HG03457 (cell line): Measurements from ENCODE around the gene KRT6A.

Experiments used
- ATAC-seq: cut with Tn5 transposase; IDR thresholded peaks from one replicate; pipeline ENCODE4 v1.9.1; 2021; ENCODE audit warnings: moderate number of reproducible peaks; ENCODE audit not compliant: unreplicated experiment

Gene KRT6A

DNA sequence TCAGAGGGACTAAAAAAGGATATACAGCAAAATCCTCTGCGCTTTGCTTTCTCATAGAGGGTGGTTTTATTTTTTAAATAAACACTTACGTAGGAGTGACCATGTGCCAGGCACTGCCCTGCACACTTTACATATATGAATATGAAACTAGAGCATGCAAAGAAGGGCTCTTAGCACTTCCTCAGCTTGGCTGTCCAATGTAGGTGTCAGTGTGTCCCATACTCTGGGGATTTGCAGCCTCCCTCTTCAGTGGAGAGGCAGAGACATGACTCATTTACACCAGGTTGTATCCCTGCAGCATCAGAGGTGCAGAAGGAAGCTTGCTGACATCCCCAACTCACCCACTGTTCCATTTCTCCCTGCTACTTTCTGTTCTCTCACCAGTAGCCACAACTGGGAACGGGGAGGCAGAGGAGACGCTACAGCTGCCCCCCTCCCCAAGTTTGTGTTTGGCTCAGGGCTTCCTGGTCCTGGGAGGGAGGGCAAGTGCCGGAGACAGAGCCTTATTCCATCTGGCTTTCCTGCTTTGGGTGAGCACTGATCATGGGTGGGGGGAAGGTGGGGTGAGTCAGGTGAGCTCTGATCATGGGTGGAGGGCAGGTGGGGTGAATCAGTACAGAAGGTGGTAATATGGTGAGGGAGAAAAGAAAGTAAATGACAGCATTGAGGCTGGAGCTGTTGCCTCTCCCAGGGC, 32.0 kb upstream of the KRT6A start:
- no peak for ATAC-seq

DNA sequence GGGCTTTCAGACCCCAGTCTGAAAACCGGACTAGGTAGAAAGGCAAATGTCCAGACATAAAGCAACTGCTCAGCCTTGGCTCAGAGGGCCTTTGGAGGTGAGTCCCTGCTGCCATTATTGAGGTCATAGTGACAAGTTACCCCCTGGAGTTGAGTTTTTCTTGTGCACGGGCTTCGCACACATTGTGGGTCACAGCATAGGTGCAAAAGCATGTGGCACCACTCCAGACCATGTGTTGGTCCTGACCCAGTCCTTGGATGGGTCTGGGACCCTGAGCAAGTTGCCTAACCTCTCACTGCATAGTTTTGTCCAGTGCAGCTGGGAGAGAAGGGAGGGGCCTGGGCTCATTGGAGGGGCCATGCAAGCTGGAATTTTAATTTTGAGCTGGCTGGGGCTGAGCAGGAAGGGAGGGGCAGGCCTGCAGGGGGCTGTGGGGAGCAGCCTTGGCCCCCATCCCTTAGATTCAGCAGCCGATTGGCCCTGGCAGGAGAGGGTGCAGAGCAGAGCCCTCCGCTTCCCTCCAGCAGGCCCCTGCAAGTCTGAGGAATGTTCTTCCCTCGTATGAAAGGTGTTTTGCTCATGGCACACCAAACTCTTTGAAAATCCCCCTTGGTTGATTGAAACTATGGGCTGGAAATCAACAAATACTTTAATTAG, 31.3 kb upstream of the KRT6A start:
- ATAC-seq = no peak

DNA sequence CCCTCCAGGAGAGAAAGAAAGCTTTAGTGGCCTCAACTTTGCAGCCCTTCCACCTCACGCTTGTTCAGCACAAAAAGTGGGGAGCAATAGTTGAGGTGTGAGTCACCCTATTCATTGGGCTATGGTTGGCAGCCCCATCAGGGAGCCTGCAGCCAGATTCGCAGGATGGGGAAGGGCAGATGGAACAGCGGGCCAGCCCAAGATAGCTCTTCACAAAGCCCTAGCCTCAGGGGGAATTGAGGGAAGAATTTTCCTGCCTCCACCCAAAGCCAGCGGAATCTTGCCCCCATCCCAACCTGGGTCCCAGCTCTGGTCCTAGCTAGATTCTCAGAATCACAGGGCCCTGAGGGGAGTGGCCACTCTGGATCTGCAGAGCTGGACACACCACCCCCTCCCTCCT, 30.8 kb upstream of the KRT6A start:
- no peak for ATAC-seq

DNA sequence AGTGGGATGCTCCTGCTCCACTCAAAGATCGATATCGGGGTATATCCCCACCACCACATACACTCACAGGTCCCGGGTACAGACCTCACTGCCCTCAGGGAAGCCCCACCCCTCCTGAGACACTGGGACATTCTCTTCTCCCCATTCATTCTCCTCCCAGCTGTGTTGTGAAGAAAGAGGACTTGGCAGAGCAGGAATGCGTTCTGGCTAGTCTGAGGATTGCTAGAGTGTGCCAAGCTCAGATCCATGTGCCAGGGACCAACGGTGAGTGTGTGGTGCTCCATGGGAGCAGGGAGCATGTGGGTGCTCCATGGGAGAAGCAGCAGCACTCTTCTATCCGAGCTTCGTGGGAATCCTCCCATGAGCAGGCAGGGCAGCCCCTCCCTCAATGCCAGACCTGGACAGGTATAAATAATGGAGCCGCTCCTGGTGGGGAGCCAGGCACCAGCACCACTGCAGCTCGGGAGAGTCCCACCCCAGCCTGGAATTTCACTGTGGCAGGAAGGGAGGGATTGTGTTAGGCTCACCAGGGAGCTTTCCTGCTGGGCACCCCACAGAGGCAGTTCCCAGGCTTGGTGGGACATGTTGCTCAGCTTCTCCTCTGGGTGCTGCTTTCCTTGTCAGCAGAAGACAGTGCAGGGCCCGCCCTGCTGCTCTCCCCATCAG, 29.4 kb upstream of the KRT6A start:
- no peak for ATAC-seq

DNA sequence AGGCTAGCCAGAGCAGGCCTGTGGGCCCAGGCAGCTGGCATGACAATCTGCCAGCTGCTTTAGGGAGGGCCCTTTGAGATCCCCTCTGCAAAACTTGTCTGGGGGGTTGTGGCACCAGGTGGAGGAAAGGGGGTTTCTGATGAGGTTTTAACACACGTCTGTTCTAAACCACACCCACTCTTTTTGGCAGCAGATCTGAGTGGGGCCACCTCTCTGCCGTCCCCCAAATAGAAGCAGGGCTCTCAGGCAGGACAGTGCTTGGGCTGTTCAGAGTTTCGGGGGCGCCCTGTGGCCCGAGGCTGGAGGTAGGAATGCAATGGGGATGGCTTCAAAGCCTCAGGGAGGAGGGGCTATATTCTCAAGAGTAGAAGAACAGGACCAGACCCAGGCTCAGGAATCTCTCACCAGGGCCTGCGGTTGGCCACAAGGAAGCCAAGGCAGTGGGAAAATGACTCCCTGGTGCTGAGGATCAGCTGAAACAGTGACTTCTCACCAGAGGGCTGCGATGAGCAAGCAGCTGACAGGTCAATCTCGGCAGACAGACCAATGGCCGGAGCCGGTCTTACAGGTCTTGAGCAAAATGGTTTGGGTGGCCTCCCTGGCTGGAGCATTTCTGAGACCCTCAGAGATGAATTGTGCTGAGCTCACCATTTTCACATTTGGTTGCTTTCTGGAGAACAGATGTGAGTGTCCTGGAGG, 28.7 kb upstream of the KRT6A start:
- no peak for ATAC-seq

DNA sequence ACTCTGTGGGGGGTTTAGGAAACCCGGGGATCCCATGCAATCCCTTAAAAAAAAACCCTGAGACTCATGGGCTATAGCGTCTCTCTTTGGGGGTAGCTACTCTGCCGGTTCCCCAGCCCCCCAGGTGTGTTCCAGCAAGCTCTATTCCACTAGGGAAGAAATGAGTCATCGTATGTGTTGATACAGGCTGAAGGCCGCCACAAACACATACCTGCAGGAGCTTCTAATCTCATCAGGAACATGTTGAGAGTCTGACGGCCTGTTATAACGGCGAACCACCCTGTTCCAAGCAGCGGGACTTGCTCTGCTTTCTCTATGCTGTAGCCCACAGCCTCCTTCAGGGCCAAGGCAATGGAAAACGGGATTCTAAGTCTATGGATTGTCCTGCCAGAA, 28.1 kb upstream of the KRT6A start:
- no peak for ATAC-seq

DNA sequence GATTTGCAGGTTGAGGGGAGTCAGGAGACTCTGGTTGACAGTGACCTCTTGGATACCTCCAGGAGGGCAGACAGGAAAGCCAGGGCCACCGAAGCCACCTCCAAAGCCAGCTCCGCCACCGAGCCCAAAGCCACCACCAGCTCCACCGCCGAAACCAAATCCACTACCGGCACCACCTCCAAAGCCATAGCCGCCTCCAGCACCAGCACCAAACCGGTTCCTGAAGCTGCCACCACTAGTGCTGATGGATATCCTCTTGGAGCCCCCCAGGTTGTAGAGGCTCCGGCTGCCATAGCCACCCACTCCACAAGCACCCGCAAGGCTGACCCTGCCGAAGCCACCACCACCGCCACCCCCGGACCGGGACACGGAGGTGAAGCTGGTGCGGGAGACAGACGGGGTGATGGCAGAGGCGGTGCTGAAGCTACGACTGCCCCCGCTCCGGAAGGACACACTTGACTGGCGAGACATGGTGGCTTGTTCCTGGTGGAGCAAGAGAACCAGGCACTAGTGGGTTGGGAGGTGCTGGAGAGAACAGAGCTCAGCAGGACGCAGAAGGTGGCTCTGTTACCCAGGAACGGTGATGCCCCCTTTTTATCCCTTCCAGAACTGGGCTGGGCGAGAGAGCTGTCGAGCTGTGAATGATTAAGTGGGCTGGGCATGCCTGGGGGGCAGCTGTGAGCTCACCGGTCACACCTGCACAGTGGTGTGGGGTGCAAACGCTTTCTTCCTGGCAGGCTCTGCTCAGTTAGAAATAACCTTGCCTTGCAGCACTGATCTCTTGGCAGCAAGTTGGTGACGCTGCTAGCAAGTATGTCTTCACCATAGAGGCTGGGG, 27.0 kb upstream of the KRT6A start, which contains the start of gene KRT5:
Gene KRT5 (minus strand): TSS at position 569 of the 837 bp plus-strand sequence. CDS start 98 bp downstream, at position 471.
- ATAC-seq = no peak

DNA sequence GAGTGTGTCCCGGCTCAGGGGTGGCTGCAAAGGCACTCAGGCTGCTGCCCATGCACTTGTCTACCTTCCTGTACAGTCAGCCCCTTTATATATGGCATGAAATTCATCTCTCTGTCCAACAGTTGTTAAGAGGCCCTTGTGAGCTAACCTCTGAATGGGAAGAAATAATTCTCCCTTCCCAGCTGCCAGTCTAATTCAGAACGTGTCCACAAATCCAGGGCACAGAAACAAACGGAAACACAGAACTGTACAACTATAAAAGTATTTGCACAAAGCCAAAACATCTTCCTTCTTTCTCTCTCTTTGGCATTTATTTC, 26.3 kb upstream of the KRT6A start:
- no peak for ATAC-seq

DNA sequence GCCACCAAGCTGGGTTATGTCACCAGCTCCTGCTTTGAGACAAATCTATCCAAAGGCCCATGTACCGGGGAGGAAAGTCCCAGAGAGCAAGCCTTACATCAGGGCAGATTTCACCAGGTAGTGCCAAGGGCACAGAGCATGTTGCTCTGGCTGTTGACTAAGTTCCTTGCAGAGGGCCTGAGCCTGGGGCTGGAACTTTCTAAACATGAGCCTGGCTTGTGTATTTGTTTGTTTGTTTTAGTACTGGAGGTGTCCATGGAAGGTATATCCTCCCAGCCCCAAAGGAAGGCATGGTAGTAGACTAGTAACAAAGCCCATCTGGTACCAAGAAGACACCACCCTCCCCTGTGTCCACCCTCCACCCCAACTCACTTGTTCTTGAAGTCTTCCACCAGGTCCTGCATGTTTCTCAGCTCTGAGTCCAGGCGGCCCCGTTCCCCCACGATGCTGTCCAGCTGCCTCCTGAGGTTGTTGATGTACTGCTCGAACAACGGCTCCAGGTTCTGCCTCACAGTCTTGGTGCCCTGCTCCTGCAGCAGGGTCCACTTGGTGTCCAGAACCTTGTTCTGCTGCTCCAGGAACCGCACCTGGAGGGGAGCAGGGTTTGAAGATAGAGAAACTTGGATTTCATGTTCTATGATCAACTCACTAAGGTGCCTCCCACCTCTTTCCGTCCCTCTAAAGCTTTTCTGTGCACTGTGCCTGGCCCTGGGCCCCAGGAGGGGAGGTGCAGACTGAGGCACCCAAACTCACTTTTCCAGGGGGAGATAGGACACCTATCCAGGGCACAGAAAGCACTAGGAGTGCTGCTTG, 25.7 kb upstream of the KRT6A start:
- ATAC-seq = no peak

DNA sequence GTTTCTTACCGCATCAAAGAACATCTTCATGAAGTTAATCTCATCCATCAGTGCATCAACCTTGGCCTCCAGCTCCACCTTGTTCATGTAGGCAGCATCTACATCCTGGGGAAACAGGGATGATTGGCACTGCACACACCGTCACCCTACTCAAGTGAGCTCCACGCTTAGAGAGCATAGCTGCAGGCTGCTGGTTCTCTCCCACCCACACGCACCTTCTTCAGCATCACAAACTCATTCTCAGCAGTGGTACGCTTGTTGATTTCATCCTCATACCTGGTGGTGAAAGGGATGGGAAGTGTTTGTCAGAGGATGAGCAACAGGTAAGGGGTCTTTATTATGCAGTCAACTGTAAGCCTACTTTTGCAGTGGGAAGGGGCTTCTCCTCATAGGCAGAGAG, 24.8 kb upstream of the KRT6A start:
- no peak for ATAC-seq

DNA sequence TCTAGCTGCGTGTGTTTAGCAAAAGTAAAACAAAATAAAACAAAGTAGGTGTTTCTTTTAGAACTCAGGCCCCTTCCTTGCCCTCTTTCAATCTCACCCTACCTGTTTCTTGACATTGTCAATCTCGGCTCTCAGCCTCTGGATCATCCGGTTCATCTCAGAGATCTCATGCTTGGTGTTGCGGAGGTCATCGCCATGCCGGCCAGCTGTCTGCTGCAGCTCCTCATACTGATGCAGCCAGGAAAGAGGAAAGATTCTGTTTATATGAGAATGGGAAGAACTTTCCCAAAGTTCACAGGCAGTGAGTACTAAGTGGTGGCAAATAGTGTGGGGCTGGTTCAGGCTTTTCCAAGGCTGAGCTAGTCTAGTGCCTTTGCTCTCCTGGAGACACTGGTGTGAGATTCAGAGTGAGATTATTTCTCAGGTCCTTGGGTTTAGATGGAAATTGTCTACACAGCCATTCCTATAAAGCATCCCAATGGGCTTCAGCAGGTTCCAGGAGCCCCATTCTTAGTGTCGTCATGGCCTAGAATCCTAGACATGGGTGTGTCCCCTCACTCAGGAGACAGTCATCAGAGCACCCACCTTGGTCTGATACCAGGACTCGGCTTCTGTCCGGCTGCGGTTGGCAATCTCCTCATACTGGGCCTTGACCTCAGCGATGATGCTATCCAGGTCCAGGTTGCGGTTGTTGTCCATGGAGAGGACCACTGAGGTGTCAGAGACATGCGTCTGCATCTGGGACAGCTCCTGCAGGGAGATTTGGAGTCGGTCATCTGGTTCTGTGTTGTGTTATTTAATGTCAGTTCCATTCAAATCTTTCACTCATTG, 24.2 kb upstream of the KRT6A start:
- no peak for ATAC-seq

DNA sequence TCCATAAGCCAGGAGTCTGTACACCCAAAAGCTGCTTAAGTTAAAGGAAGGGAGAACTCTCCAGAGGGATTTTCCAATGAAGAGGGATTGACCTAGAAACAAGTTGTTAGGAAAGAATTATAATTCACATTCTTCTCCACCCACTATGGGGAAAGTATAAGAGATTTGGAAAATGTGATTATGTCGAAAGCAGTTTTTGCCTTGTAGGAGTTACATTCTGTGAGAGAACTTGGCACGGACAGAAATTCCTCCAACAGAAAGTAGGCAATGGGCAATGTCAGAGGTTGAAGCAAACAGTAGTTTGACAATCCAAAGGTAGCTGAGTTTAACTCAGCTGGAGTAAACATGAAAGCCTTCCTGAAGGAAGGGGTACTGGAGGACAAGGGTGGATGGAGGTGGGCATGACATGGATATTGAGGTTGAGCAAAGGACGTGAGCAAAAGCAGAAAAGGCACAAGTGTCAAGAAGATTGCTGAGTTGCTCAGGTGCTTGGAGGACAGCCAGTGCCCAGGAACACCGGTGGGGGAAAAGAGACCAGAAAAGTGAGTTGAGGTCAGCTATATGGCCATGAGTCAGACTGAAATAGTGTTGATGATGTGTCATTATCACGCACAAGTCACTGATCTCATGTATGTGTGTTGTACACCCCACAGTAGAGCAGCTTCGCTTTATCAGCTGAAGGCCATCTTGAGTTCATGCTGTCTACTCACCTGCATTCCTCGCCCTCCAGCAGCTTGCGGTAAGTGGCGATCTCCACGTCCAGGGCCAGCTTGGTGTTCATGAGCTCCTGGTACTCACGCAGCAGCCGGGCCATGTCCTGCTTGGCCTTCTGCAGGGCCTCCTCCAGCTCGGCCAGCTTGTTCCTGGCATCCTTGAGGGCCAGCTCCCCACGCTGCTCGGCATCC, 23.1 kb upstream of the KRT6A start:
- no peak for ATAC-seq

DNA sequence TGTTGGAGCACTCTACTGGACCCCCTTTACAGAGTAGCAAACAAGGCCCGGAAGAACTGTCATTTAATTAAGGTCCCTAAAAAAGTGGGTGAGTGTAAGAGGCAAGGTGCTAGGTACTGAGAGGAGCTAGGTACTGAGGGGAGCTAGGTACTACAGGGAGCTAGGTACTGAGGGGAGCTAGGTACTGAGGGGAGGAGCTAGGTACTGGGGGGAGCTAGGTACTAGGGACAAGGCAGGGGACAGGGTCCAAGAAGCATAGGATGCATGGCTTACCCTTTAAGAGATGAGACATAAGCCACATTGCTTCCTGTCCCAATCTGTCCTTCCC, 22.2 kb upstream of the KRT6A start:
- ATAC-seq = no peak

DNA sequence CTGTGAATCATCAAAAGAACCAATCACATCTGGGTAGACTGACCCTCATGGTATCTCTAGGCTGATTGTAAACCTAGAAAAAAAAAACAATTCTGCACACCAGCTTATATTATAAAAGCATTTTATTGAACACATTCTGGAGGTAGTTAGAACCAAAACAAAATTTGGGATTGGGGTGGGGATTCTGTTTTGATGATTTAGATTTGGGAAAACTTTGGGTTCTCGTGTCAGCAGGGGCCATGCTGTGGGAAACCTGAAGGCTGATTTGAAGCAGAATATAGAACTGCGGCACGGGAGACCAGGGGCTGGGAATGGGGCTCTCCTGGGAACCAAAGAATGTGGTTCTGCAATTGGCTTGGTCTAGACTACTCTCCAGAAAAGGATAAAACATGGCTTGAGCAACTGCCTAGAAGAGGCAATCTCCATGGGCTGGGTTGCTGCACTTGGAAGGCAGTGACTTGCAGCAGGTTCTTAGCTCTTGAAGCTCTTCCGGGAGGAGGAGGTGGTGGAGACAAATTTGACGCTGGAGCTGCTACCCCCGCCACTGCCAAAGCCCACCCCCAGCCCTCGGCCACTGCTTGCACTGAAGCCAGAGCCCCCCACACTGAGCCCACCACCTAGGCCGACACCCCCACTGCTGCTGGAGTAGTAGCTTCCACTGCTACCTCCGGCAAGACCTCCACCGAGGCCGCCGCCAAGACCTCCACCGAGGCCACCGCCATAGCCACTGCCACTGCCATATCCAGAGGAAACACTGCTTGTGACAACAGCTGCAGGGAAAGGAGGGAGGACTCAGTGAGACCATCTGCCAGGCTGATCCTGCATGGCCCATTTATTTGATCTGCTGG, 21.6 kb upstream of the KRT6A start:
- ATAC-seq = no peak

DNA sequence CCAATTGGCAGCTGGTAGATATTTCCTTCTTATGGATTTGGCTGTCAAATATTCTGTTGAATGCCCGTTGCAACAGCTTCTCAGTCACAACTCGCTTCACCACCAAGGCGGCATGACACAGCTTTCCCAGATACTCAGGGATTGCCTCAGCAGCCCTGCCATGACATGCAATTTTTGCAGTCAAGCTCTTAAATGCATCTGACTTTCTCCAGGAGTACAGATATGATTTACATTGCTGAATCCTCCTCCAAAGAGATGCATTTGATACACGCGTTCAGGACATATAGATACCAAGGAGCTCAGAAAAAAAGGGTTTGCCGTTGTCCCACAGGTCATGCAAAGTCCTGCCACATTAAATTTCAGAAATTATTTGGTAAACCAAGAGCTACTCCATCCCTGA, 20.7 kb upstream of the KRT6A start:
- ATAC-seq = no peak

DNA sequence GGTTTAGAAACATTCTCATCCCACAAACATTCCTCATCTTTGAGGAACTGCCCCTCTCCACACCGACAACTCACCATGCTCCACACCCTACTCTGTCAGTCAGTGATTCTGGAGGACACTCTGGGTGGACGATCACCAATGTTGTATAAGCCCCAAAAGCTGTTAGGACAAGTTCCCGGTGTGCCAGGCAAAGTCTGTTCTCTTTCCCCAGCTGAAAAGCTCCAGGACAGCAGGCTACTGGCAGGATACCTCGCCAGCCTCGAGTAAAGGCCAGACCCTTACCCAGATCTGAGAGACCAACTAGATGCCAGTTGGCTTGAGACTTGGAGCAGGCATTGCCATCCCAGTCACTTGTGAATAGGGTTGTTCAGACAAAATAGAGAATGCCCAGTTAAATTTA, 15.2 kb upstream of the KRT6A start:
- no peak for ATAC-seq
